ENCODE measurements around the gene PEMT.

Gene PEMT

GRCh38 chr17:17535957-17536356 lies 55.6 kb downstream of the PEMT start:
- DNase-seq (ENCODE audit: low read depth): no peak

DNA sequence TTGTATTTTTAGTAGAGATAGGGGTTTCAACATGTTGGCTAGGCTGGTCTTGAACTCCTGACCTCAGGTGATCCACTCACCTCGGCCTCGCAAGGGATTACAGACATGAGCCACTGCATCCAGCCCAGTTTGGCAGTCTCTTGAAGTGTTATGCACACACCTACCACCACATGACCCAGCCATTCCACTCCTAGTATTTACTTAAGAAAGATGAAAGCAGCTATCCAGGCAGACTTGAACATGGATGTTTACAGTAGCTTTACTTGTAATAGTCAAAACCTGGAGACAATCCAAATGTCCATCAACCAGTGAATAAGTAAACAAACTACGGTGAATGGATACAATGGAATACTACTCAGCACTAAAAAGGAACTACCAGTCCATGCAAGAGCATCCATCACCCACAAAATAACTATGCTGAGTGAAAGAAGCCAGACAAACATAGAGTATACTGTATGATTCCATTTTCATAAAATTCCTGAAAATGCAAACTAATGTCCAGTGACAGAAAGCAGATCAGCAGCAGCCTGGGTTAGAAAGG lies 57.5 kb downstream of the PEMT start:
- no peak for DNase-seq (ENCODE audit: low read depth)

- no peak for DNase-seq (ENCODE audit: low read depth)
Measured at GRCh38 chr17:17532991-17533390, 58.5 kb downstream of the PEMT start.

DNA sequence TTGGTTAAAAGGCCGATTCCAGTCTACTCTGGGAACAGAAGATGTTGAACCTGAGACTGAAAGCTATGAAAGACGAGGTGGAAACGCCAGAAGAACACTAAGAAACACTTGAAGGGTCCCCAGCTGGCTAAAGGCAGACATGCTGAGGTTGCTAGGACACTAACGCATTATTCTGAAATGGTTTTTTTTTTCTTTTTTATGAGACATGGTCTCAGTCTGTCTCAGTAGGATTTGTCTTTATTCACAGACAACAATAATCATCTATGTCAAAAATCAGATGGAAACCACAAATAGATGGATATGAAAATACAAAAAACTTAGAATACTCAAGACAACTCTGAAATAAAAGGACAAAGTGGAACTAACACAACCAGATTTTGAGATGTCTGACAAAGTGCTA lies 60.4 kb downstream of the PEMT start:
- DNase-seq (ENCODE audit: low read depth): no peak

- no peak for DNase-seq (ENCODE audit: low read depth)
Measured at GRCh38 chr17:17528696-17529652, 62.5 kb downstream of the PEMT start.

DNA sequence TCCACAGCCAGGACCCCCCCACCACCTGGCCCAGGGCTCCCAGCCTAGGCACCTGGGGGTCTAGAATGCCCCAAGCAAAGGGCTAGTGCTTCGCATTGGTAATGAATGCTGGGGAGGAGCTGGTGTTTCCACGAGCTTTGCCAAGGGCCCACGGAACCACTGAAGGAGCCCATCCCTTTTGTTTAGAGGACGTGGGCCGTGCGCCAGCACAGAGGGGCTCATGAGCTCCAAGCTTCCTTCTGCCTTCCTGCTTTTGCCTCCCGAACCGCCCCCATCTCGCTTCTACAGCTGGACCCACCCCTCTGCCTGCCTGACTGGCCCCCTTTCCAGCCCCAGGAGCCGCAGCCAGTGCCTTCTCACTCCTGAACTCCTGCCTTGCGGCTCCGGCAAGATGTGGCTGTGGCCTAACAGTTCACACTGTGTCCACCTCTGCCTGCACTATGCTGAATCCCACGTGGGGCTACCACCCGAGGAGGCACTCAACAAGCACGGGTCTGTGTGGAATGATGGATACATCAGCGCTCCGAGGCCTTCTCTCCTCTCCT lies 63.5 kb downstream of the PEMT start:
- DNase-seq (ENCODE audit: low read depth): no peak

- DNase-seq (ENCODE audit: low read depth): no peak
Measured at GRCh38 chr17:17527534-17527933, 64.0 kb downstream of the PEMT start.

GRCh38 chr17:17526369-17526768 lies 65.1 kb downstream of the PEMT start:
- no peak for DNase-seq (ENCODE audit: low read depth)

DNA sequence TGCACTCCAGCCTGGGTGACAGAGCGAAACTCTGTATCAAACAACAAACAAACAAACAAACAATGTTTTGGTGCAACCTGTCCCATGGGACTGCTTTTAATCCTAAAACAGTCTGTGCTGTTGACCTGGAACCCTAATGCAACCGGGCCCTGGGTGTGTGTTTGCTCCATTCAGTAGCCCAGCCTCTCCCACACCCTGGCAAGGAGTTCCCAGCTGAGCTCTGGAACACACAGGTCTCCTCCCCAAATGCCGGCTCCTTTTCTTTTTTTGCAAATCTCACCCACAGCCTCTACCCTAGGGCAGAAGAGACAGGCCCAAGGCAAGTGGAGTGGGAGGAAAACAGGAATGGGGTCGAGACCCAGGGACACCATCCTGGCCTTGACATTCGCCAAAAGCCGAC lies 65.6 kb downstream of the PEMT start:
- no peak for DNase-seq (ENCODE audit: low read depth)

DNA sequence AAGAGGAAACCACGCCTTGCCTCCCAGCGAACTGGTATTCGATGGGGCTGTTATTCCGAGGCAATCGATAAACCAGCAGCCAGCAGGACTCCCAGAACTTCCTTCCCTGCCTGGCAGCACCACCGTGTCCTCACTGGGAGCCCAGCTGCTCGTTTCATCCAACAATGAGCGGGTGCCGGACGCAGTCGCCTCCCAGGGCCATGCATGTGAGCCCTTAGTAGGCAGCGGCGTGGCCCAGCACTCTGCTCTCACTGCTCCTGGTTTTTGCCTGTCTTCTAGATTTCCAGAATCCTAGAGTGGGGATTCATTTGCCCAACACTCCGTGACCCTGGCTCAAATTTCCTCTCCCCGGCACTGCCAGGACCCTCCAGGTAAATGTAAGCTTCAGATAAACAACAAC lies 66.2 kb downstream of the PEMT start:
- DNase-seq (ENCODE audit: low read depth): no peak

DNA sequence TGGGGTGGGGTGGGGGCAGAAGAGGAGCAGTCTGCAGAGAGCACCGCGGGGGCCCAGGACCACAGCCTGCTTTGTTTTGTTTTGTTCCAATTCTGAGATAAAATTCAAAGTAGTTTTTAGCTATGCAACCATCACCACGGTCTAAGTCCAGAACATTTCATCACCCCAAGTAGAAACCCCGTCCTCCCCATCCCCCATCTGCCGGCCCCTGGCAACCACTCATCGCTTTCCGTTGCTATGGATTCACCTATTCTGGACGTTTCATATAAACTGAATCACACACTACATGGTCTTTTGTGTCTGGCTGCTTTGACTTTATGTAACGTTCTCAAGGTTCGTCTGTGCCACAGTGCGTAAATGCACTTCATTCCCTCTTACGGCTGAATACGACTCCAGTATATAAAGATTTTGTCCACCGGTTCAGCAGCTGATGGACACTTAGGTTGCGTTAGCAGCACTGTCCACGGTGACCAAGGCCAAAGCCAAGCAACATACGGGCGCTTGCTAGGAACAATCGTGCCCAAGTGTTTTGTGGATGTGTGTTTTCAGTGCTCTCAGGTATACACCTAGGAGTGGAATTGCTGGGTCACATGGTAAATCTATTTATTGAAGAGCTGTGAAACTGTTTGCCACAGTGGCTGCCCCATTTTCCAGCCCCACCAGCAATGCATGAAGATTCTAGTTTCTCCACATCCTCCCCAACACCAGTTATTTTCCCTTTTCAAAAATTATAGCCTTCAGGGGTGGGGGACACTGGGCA lies 67.6 kb downstream of the PEMT start:
- DNase-seq (ENCODE audit: low read depth): no peak

DNA sequence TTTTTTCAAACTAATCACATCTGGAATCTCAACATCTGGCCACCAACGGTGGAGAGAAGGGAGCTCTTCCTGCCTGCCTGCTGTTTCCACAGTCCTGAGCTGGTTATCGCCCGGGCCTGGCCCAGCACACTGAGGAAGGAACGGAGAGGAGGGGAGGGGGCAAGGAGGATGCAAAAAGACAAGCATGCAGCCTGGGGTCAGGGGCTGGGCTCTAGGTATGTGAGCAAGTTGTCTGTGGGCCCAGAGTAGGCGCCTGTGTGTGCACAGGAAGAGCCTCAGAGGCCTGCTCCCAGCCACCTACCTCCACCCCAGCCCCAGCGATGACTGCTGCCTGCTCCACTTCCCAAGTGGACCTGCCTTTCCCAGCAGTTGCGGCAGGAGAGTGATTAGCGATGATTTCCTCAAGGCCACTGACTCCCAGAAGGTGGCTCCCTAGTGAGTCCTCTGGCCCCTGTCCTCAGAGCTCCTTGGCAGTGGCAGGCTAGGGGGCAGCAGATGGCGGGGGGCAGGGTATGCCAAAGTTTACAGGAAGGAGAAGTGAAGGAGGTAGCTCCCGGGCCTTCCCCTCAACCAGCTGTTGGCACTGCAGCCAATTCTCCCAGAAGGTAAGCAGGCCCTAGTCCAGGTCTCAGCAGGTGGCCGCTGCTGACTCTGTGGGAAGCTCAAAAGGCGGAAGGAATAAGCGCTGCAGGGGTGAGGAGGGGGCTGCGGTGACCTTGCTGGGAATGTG lies 68.3 kb downstream of the PEMT start:
- DNase-seq (ENCODE audit: low read depth): no peak

DNA sequence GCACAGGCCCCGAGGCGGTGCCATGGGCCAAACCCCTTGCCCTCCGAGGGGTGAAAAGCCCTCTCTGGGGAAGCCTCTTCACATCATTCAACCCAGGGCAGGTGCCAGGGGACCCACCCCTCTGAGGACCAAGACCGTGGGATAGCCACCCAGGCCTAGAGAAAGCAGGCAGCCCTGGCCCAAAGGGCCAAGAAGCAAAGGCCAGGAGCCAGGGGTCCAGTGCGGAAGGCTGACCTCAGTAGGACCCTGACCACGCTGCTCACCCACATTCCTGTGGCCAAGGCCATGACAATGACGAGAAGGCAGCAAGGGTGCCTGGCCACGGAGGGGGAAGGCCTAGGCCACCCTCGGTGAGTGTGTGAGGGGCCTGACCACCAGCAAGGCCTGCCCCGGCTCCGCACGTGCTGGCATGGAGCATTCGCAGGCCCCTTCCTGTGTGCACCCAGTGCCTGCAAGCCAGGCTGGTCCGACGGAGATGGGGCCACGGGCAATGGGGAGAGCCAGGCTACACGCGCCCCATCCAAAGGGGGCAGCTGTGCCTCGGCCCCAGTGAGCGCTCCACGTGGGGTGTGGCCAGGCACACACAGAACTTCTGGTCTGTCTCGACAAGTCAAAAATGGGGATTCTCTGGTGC lies 70.8 kb downstream of the PEMT start:
- DNase-seq (ENCODE audit: low read depth): no peak

GRCh38 chr17:17519886-17520285 lies 71.6 kb downstream of the PEMT start:
- no peak for DNase-seq (ENCODE audit: low read depth)

GRCh38 chr17:17518951-17519350 lies 72.6 kb downstream of the PEMT start:
- DNase-seq (ENCODE audit: low read depth): no peak

DNA sequence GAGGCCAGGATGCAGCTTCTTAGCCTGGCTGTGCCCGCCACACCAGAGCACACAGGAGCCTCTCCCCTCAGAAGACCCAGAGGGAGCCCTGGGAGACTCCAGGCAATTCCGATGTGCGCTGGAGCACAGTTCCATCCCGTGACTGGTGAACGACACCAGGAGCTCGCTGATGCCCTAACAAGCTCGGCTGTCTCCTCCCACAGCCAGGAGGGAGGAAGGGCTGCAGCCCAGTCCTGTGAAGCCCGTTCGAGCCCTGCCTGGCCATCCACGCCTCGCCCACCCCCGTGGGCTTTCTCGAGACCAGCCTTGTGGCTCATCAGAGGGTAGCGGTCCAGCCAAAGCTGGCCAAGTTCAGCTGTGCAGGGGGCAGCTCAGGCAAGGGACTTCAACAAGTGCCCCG lies 73.5 kb downstream of the PEMT start:
- DNase-seq (ENCODE audit: low read depth): no peak

DNA sequence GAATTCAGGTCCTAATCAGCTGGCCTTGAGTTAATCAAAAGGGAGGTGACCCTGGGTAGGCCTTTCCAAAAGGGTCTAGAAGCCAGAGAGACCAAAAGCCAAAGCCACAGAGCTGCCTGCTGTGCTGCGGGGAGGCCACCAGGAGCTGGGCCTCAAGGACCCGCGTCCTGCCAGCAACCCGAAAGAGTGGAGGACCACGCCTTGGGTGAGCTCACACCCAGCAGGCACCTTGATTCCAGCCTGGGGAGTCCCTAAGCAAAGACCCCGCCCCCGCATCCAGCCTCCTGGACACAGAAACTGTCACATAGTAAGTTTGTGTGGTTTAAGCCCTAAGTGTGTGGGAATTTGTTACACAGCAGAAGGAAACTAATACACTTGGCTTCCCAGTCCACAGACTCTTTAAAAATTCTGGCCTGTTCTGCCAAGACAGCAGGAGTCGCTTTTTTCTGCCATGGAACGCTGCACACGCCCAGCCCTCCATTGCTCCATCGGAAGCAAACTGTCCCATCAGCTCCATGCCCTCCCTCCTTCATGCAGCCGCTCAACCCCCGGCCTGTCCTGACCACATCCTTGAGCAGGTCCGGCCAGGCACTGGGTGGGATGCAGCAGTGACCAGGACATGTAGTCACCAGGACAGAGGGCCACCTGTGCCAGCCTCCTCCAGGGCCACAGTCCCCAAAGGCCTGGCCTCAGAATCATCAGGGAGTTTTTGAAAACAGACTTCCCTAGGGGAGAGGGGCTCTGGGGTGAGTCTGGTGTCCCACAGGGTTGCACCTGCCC lies 74.4 kb downstream of the PEMT start:
- no peak for DNase-seq (ENCODE audit: low read depth)

- DNase-seq (ENCODE audit: low read depth): no peak
Measured at GRCh38 chr17:17515934-17516930, 75.3 kb downstream of the PEMT start.
